ENCODE results near the gene TPPP3.

DNA sequence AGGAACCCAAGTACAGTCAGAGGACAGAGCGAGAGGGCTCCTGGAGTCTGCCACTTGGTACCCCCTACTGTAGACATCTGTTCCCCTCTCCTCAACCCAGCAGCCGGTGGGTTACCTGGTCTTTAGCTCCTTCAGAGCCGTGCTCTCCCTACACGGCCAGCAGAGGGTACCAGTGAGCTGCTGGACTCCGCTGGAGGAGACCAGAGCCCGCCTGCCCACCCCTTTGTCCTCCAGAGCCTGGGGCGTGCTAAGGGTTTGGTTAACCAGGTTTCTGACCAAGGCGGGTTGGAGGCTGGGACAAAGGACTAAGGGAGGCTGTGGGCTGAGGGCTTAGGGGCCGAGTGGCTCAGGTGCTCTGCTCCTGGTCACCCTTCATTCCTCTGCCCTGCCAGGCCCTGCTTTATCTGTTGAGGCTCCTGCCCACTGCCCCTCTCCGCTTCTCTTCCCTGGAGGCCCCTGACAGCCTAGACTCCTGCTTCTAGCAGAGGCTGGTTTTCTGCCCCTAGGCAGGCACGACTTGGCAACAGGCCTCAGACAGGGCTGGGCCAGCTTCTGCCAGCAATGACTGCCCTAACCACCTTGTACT, 34.9 kb upstream of the TPPP3 start:
- TF ChIP-seq POLR2A (IDR thresholded peaks at IDR 0.05): no peak
- TF ChIP-seq, protein P1, sequence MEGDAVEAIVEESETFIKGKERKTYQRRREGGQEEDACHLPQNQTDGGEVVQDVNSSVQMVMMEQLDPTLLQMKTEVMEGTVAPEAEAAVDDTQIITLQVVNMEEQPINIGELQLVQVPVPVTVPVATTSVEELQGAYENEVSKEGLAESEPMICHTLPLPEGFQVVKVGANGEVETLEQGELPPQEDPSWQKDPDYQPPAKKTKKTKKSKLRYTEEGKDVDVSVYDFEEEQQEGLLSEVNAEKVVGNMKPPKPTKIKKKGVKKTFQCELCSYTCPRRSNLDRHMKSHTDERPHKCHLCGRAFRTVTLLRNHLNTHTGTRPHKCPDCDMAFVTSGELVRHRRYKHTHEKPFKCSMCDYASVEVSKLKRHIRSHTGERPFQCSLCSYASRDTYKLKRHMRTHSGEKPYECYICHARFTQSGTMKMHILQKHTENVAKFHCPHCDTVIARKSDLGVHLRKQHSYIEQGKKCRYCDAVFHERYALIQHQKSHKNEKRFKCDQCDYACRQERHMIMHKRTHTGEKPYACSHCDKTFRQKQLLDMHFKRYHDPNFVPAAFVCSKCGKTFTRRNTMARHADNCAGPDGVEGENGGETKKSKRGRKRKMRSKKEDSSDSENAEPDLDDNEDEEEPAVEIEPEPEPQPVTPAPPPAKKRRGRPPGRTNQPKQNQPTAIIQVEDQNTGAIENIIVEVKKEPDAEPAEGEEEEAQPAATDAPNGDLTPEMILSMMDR (IDR thresholded peaks at IDR 0.05): peak; percentile 41 to 90 (median 81)

Data from esophagus squamous epithelium (tissue), 4 donors.